ENCODE data around the gene EPG5. TPM values are rescaled to one million over a fixed set of nuclear protein-coding genes. Genes with fewer than 3 reads are reported as not detected.

The EPG5 gene
- total and polyA plus RNA-seq, 2 of the 4 experiments (the other 2 are of a cell fraction): 37.3 to 114 TPM

GRCh38 chr18:45863469-45863868 is 103.7 kb downstream of the EPG5 start:
- H3K4ac ChIP-seq (ENCODE audit: low read depth, low read length): no peak overlapping the region
- TF ChIP-seq FOS (IDR thresholded peaks at IDR 0.05; ENCODE audit: low read depth, low read length) (peak; percentile 10; the same call in 1 of the 2 replicates), CTCF (conservative IDR thresholded peaks at IDR 0.05; ENCODE audit: low read depth, low read length) (no peak)
- H4K8ac ChIP-seq (ENCODE audit: low read depth in 2 of 2, low read length in 2 of 2): no peak overlapping the region
- H2BK120ac ChIP-seq (ENCODE audit: low read depth, low read length): no peak overlapping the region
- CTCF ChIA-PET: no interaction called here
- in situ Hi-C loops (cut with MboI; ENCODE audit: low sequenced_read_pairs): no loop called here
- no peak overlapping the region for H3K27ac ChIP-seq (ENCODE audit: insufficient read depth, low read length)
- H3K18ac ChIP-seq (ENCODE audit: low read depth, low read length): no peak overlapping the region
- no peak overlapping the region for H3K23ac ChIP-seq (ENCODE audit: low read depth, low read length)
- H3K4me3 ChIP-seq (ENCODE audit: insufficient read depth, low read depth, low read length): no peak overlapping the region
- H3K9me1 ChIP-seq (ENCODE audit: insufficient read depth, low read length): peaks cover 7% of the 10 kb centered on the region; the same call in 1 of the 2 replicates
- no peak overlapping the region for H2BK15ac ChIP-seq (ENCODE audit: low read depth, low read length)
- no peak overlapping the region for H4K5ac ChIP-seq (ENCODE audit: low read depth, low read length)
- no peak overlapping the region for H2BK20ac ChIP-seq (ENCODE audit: low read depth, low read length)
- no peak overlapping the region for H3K9ac ChIP-seq (ENCODE audit: low read depth, low read length)
- H3K4me2 ChIP-seq (ENCODE audit: low read depth, low read length): no peak overlapping the region
- POLR2A ChIA-PET (ENCODE audit: unreplicated experiment): no interaction called here
- dilution Hi-C loops (cut with HindIII; ENCODE audit: low sequenced_read_pairs, unreplicated experiment): no loop called here
- H2BK5ac ChIP-seq (ENCODE audit: low read depth, low read length, poor library complexity, severe bottlenecking): no peak overlapping the region
- no peak overlapping the region for H4K91ac ChIP-seq (ENCODE audit: insufficient read depth, low read depth, low read length)
- no peak overlapping the region for H2AK5ac ChIP-seq (ENCODE audit: low read depth, low read length)
- no peak overlapping the region for H3K56ac ChIP-seq (ENCODE audit: extremely low read depth, insufficient read depth, low read length)
- no TSS peak for BruUV-seq (replicated peaks)
- no peak overlapping the region for H2AFZ ChIP-seq (replicated peaks; ENCODE audit: low read length, poor library complexity)
- H3K14ac ChIP-seq (replicated peaks; ENCODE audit: low read depth, low read length): no peak overlapping the region
- H3K36me3 ChIP-seq (ENCODE audit: control insufficient read depth, insufficient read depth, low read length): peaks cover 50% of the 10 kb centered on the region
- H3K79me1 ChIP-seq (ENCODE audit: low read depth in 1 of 2, low read length in 2 of 2): peaks cover 8 to 15% of the 10 kb centered on the region in 2 experiments
- no CpG with 5 or more reads among the region's 1 CpG for WGBS, 2 experiments (ENCODE audit: extremely low coverage in 2 of 2, insufficient read length in 1 of 2)
- no peaks in the 10 kb centered on the region for H4K20me1 ChIP-seq (ENCODE audit: insufficient read depth, low read length)
- no peaks in the 10 kb centered on the region for H3K27me3 ChIP-seq (ENCODE audit: control insufficient read depth, insufficient read depth, low read length)
- ATAC-seq (ENCODE audit: low read depth) (no peak; the same call in 1 of the 2 replicates), DNase-seq (peak; percentile 48)
- no peak overlapping the region for H2AK9ac ChIP-seq (replicated peaks; ENCODE audit: low read depth, low read length, poor library complexity)
- H3K9me3 ChIP-seq (ENCODE audit: control insufficient read depth, insufficient read depth, low read length): peaks cover 12% of the 10 kb centered on the region
- intact Hi-C loops (cut with micrococcal nuclease): no loop called here
- peaks cover 2% of the 10 kb centered on the region; the same call in 1 of the 2 replicates for H3K4me1 ChIP-seq (ENCODE audit: control insufficient read depth, insufficient read depth, low read length)

Data from IMR-90 (cell line).